Mucosa of rectum (tissue), 2 donors: ENCODE measurements around the gene ELP5.

Source experiments
- H3K27ac ChIP-seq, 2 donors: one replicate each; pipeline ENCODE4 v1.7.0; 2013; ENCODE audit warnings: inconsistent platforms in 2 of 2, low read depth in 2 of 2, low read length in 2 of 2
- H3K27me3 ChIP-seq, 2 donors: one replicate each; pipeline ENCODE4 v1.7.0; 2013; ENCODE audit warnings: low read length in 2 of 2; ENCODE audit not compliant: control insufficient read depth in 2 of 2, insufficient read depth in 2 of 2
- H3K36me3 ChIP-seq, 2 donors: one replicate each; pipeline ENCODE4 v1.7.0; 2013; ENCODE audit warnings: low read length in 2 of 2; ENCODE audit not compliant: control insufficient read depth in 2 of 2, insufficient read depth in 2 of 2
- H3K4me1 ChIP-seq, 2 donors: one replicate each; pipeline ENCODE4 v1.7.0; 2013; ENCODE audit warnings: low read length in 2 of 2, mild to moderate bottlenecking in 1 of 2; ENCODE audit not compliant: control insufficient read depth in 2 of 2, insufficient read depth in 2 of 2
- H3K4me3 ChIP-seq, 2 donors: one replicate each; pipeline ENCODE4 v1.7.0; 2013; ENCODE audit warnings: low read length in 2 of 2
- H3K9ac ChIP-seq, 2 donors: one replicate each; pipeline ENCODE4 v1.7.0; 2013; ENCODE audit warnings: low read length in 2 of 2, low read depth in 1 of 2, mild to moderate bottlenecking in 1 of 2
- H3K9me3 ChIP-seq, 2 donors: one replicate each; pipeline ENCODE4 v1.7.0; 2013; ENCODE audit warnings: low read length in 2 of 2; ENCODE audit not compliant: control insufficient read depth in 2 of 2
- donor health status: healthy.
- donor health status: Normal muscosa, but diverticular disease.

Gene ELP5

DNA sequence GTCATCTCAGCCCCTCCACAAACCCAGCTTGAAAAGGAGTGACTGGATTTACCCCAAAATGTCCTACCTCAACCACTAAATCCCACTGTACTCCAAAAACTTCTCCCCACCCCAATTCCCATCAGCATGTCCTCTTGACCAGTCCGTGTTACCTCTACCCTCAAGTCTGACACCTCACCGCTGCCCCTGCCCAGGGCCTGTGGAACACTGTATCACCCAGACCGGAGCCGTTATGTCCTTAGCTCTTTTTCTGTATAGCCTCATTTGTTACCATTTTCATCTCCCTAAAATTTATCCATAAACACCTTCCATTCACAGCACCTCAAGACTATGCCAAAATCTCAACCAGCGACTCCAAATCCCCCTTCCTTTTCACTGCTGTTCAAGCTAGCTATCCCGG is 15.2 kb upstream of the ELP5 start:
- no peaks in the 10 kb centered on the region for H3K27me3 ChIP-seq
- H3K27ac ChIP-seq = peak overlapping the region in 1 of 2 donors; percentile 97
- H3K36me3 ChIP-seq = peaks cover 15 to 26% of the 10 kb centered on the region in 2 donors
- no peaks in the 10 kb centered on the region for H3K9me3 ChIP-seq
- H3K4me1 ChIP-seq = peaks cover 44 to 59% of the 10 kb centered on the region in 2 donors
- no peak overlapping the region for H3K4me3 ChIP-seq
- no peak overlapping the region for H3K9ac ChIP-seq

DNA sequence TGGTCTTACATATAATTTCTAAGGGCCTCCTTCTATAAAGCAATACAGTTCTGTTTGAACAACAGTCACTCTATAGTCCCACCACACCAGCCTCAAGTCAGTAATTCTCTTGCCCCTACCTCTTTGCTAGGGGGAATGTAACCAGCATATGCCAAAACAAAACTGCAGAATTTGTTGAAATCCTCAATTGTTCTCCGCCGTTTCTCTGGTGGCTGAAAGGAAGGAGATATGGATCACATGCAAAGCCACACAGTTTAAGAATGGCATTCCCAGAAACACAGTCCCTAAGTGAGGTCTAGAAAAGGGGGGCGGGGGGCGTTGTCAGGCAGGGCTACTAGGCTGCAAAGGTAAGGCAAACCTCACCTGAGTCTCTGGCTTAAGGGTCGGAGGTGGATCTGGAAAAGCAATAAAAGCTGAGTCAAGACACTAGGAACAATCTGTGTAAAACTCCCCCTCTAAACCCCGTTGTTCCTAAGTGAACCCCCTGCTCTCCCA is 14.7 kb upstream of the ELP5 start:
- Histone ChIP-seq H3K36me3 (peaks cover 15 to 26% of the 10 kb centered on the region in 2 donors), H3K9ac (peak overlapping the region; percentile 26 to 54), H3K27me3 (no peaks in the 10 kb centered on the region), H3K4me3 (peak overlapping the region; percentile 64 to 87), H3K4me1 (peaks cover 44 to 55% of the 10 kb centered on the region in 2 donors), H3K9me3 (no peaks in the 10 kb centered on the region), H3K27ac (peak overlapping the region; percentile 89 to 97)

GRCh38 chr17:7237761-7238419 is 14.1 kb upstream of the ELP5 start:
- Histone ChIP-seq H3K4me3 (peak overlapping the region; percentile 87 to 93), H3K27ac (peak overlapping the region; percentile 89 to 97), H3K4me1 (peaks cover 44 to 50% of the 10 kb centered on the region in 2 donors), H3K9ac (peak overlapping the region; percentile 54 to 74), H3K27me3 (no peaks in the 10 kb centered on the region), H3K36me3 (peaks cover 15 to 26% of the 10 kb centered on the region in 2 donors), H3K9me3 (no peaks in the 10 kb centered on the region)

- no peaks in the 10 kb centered on the region for H3K9me3 ChIP-seq
- H3K36me3 ChIP-seq = peaks cover 15 to 26% of the 10 kb centered on the region in 2 donors
- no peaks in the 10 kb centered on the region for H3K27me3 ChIP-seq
- peak overlapping the region; percentile 91 to 98 for H3K9ac ChIP-seq
- peaks cover 43% of the 10 kb centered on the region in 2 donors for H3K4me1 ChIP-seq
- peak overlapping the region; percentile 87 to 93 for H3K4me3 ChIP-seq
- H3K27ac ChIP-seq = peak overlapping the region; percentile 89 to 97
These were observed 13.5 kb upstream of the ELP5 start for GRCh38 chr17:7238420-7239090.

DNA sequence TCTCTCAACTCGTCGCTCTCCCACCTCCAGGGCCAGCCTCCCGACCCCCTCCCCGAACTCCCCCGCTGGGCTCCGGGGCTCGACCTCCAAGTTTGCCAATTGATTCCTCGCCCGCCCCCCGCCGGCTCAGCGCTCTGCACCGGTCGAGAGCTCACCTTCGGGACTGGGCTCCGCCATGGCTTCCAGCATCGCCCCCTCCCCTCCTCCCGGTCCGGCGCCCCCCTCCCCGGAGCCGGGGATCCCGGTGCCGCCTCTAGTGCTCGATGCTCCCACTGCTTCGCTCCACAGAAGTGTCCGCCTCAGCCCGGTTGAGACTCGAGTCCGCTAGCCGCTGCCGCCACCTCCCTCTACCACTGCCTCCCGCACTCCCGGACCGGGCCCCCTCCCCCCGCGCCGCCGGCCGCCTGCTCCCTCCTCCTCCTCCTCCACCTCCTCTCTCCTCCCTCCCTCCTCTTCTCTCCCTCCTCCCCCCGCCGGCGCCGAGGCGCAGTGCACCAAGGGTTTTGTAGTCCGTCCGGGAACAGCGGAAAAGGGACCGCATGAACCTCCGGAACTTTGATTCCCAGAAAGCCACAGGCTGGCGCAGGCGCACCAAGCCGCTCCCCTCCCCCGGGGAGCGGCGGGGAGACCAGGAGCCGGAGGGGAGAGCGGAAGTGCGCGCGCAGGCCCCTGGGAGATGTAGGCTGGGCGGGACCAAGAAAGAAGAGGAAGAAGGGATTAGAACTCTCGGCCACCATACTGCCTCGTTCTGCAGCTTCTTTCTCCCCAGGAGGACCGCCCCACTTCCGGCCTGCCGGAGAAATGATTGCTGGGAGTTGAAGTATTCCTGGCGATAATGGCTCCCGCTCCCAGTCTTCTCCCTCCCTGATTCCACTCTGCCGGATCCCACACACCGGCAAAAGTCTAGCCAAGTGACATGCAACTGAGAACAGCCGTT is 12.7 kb upstream of the ELP5 start, which contains the start of gene PHF23:
PHF23 (minus strand) TSS at position 367 of the 937 bp plus-strand sequence; CDS start at position 189, 178 bp downstream.
- H3K4me1 ChIP-seq = peaks cover 38 to 40% of the 10 kb centered on the region in 2 donors

GRCh38 chr17:7240375-7240774 is 11.6 kb upstream of the ELP5 start:
- H3K4me3 ChIP-seq = peak overlapping the region; percentile 91 to 99
- peak overlapping the region; percentile 98 to 100 for H3K9ac ChIP-seq
- H3K36me3 ChIP-seq = peaks cover 23 to 36% of the 10 kb centered on the region in 2 donors
- H3K27me3 ChIP-seq = no peaks in the 10 kb centered on the region
- peaks cover 29 to 31% of the 10 kb centered on the region in 2 donors for H3K4me1 ChIP-seq
- peak overlapping the region in 1 of 2 donors; percentile 43 for H3K27ac ChIP-seq
- H3K9me3 ChIP-seq = no peaks in the 10 kb centered on the region

More for the DNA sequence above, 12.7 kb upstream of the ELP5 start, which contains the start of gene PHF23:
- H3K9me3 ChIP-seq = no peaks in the 10 kb centered on the region
- peak within 1 kb of the TSS; percentile 98 for H3K9ac ChIP-seq
- H3K27me3 ChIP-seq = no peaks in the 10 kb centered on the region
- H3K27ac ChIP-seq = peak within 1 kb of the TSS; percentile 89 to 97
- H3K4me3 ChIP-seq = peak within 1 kb of the TSS; percentile 87 to 99
- H3K36me3 ChIP-seq = peaks cover 19 to 33% of the 10 kb centered on the region in 2 donors

GRCh38 chr17:7241090-7241733 is 10.8 kb upstream of the ELP5 start:
- Histone ChIP-seq H3K9ac (peak overlapping the region; percentile 98 to 100), H3K4me1 (peaks cover 25 to 29% of the 10 kb centered on the region in 2 donors)

DNA sequence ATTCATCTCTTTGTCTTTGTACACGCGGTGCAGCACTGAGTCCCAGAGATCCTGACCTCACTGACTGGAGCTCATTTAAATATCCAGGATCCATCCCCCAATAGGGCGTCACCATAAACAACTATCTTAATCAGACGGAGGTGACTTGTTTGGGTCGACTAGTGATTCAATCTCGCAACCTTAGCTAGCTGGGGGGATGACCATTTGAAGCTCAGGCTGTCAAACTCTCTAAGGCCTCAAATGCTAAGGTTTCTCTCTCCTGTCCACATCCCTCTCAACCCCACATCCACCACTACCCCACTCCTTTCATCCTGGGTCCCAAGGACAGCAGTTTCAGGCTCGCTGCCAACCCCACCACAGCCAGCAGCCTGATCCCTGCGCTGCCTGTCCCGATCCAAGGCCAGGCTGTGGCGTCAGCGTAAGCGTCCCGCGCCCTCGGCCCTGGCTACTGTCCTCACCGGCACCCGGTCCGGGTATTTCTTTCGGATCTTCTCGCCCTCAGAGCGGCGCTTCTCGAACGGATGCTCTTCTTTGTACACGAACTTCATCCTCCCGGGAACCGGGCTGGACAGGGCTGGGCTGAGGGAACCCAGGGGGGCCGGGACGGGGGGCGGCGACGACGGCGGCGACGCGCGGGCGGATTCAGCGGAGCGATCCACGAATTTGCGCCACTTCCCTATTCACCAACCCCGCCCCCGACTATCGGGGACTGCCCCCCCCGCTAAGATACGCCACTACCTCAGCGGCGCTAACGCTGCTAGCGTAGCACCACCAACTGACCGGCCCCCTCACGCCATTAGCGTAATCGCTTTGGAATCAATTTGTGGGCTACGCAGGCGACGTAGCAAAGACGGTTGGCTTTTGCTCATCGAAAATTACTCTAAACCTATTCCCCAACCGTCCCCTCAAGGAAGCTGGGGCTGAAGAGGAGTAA is 10.0 kb upstream of the ELP5 start, which contains the start of gene GABARAP:
GABARAP (minus strand) TSS at position 667 of the 934 bp plus-strand sequence; CDS start at position 548, 119 bp downstream.
- peak within 1 kb of the TSS; percentile 100 for H3K27ac ChIP-seq
- H3K27me3 ChIP-seq = no peaks in the 10 kb centered on the region
- peak within 1 kb of the TSS; percentile 91 to 99 for H3K4me3 ChIP-seq
- H3K36me3 ChIP-seq = peaks cover 33 to 36% of the 10 kb centered on the region in 2 donors
- peak within 1 kb of the TSS; percentile 98 to 100 for H3K9ac ChIP-seq
- no peaks in the 10 kb centered on the region for H3K9me3 ChIP-seq
- peaks cover 24 to 27% of the 10 kb centered on the region in 2 donors for H3K4me1 ChIP-seq

More at GRCh38 chr17:7241090-7241733, 10.8 kb upstream of the ELP5 start:
- H3K9me3 ChIP-seq = no peaks in the 10 kb centered on the region
- H3K36me3 ChIP-seq = peaks cover 26 to 33% of the 10 kb centered on the region in 2 donors
- H3K27ac ChIP-seq = peak overlapping the region; percentile 100
- H3K4me3 ChIP-seq = peak overlapping the region; percentile 91 to 99
- no peaks in the 10 kb centered on the region for H3K27me3 ChIP-seq
